ENCODE data around the gene NEO1.

GRCh38 chr15:73246898-73247297 lies 194.6 kb downstream of the NEO1 start:
- no peak for TF ChIP-seq EZH2phosphoT487 (IDR thresholded peaks at IDR 0.05; ENCODE audit: insufficient read depth, low read depth)
- no peak for TF ChIP-seq EZH2 (IDR thresholded peaks at IDR 0.05; ENCODE audit: insufficient read depth, poor library complexity, severe bottlenecking)
